Effector memory CD4-positive, alpha-beta T cell (primary cell): ENCODE data around the gene GSTM4.
"Not testable (repeated sequence)": the region's sequence is repeated elsewhere in the genome, so short reads cannot be mapped to it uniquely, and the experiment has no call there.

Experiments
- DNase-seq, 3 donors: peaks; one replicate each; pipeline ENCODE4 v3.0.0-alpha.2; 2020
- H3K27ac ChIP-seq: 2 replicates; pipeline ENCODE4 v1.7.0; 2013; ENCODE audit warnings: mild to moderate bottlenecking, low read length, moderate library complexity; ENCODE audit not compliant: insufficient read depth, poor library complexity, severe bottlenecking
- H3K27me3 ChIP-seq: replicated peaks from 2 replicates; pipeline ENCODE4 v1.7.0; 2013; ENCODE audit warnings: mild to moderate bottlenecking, low read length; ENCODE audit not compliant: insufficient read depth, control insufficient read depth, poor library complexity, severe bottlenecking
- H3K36me3 ChIP-seq: 2 replicates; pipeline ENCODE4 v1.7.0; 2013; ENCODE audit warnings: mild to moderate bottlenecking, low read length, moderate library complexity; ENCODE audit not compliant: control insufficient read depth, insufficient read depth
- H3K4me1 ChIP-seq: 2 replicates; pipeline ENCODE4 v1.7.0; 2013; ENCODE audit warnings: low read length, mild to moderate bottlenecking; ENCODE audit not compliant: control insufficient read depth, insufficient read depth, poor library complexity, severe bottlenecking
- H3K4me3 ChIP-seq: 2 replicates; pipeline ENCODE4 v1.7.0; 2013; ENCODE audit warnings: low read length, low read depth, mild to moderate bottlenecking; ENCODE audit not compliant: insufficient read depth, poor library complexity, severe bottlenecking
- H3K9me3 ChIP-seq: 2 replicates; pipeline ENCODE4 v1.7.0; 2013; ENCODE audit warnings: mild to moderate bottlenecking, low read length, moderate library complexity; ENCODE audit not compliant: control insufficient read depth

The GSTM4 gene

GRCh38 chr1:109677459-109677858, 21.6 kb downstream of the GSTM4 start:
- Histone ChIP-seq H3K4me3 (no peak overlapping the region), H3K36me3 (no peaks in the 10 kb centered on the region), H3K9me3 (no peaks in the 10 kb centered on the region), H3K4me1 (no peaks in the 10 kb centered on the region), H3K27ac (no peak overlapping the region), H3K27me3 (no peaks in the 10 kb centered on the region)
- no peak for DNase-seq

DNA sequence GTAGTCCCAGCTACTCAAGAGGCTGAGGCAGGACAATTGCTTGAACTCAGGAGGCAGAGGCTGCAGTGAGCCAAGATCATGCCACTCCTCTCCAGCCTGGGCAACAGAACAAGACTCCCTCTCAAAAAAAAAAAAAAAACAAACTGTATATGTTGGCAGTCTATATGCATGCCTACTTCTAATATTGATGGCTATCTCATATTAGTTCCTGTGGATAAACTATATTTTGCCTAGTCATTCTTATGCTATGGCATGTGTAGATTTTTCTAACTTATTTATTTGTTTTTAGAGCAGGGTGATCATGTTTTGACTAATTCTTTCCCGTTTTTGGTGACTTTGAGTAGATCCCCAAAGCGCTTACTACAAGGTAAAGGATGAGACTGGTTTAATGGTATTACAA, 22.7 kb downstream of the GSTM4 start:
- not testable (repeated sequence) for H3K27me3 ChIP-seq, H3K4me3 ChIP-seq

DNA sequence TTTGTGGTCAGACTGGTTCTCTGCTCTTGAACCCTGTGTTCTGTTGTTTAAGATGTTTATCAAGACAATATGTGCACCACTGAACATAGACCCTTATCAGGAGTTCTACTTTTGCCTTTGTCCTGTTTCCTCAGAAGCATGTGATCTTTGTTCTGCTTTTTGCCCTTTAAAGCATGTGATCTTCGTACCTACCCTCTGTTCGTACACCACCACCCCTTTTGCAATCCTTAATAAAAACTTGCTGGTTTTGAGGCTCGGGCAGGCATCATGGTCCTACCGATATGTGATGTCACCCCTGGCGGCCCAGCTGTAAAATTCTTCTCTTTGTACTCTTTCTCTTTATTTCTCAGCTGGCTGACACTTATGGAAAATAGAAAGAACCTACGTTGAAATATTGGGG, 28.9 kb downstream of the GSTM4 start:
- H3K9me3 ChIP-seq, H3K4me1 ChIP-seq, H3K27me3 ChIP-seq, H3K4me3 ChIP-seq, H3K36me3 ChIP-seq, H3K27ac ChIP-seq, DNase-seq: not testable (repeated sequence)

More for the DNA sequence above, 22.7 kb downstream of the GSTM4 start:
- H3K27ac ChIP-seq, H3K9me3 ChIP-seq, H3K4me1 ChIP-seq, H3K36me3 ChIP-seq, DNase-seq: not testable (repeated sequence)

DNA sequence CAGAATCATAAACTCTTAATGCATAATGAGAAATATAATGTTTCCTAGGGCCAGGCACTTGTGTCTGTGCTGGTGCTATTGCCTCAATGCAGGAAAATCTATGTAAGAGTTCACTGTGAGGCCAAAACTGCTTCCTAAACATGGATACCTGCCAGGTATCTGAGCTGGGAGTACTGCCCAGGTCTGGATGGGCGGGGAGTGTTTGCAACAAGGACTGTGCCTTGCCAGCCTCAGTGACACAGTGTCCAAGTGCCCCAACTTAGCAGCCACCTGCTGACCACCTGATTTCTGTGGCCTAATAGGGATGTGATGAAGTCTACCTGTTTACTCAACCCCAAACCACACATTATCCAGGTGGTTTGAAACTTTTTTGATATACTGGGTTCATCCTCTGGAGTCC, 29.5 kb downstream of the GSTM4 start:
- not testable (repeated sequence) for H3K27ac ChIP-seq, H3K4me1 ChIP-seq, DNase-seq, H3K27me3 ChIP-seq, H3K9me3 ChIP-seq, H3K4me3 ChIP-seq, H3K36me3 ChIP-seq

GRCh38 chr1:109685890-109686289, 30.0 kb downstream of the GSTM4 start:
- not testable (repeated sequence) for H3K4me3 ChIP-seq

GRCh38 chr1:109687109-109687508, 31.2 kb downstream of the GSTM4 start:
- not testable (repeated sequence) for H3K27ac ChIP-seq, H3K4me1 ChIP-seq, H3K9me3 ChIP-seq, DNase-seq, H3K36me3 ChIP-seq, H3K27me3 ChIP-seq, H3K4me3 ChIP-seq

More at GRCh38 chr1:109685890-109686289, 30.0 kb downstream of the GSTM4 start:
- DNase-seq, H3K9me3 ChIP-seq, H3K27me3 ChIP-seq, H3K36me3 ChIP-seq, H3K27ac ChIP-seq, H3K4me1 ChIP-seq: not testable (repeated sequence)

- H3K4me1 ChIP-seq: no peaks in the 10 kb centered on the region
- no peak within 1 kb of the TSS for H3K27ac ChIP-seq
- peak in 1 of 3 donors; percentile 58 for DNase-seq
- no peaks in the 10 kb centered on the region for H3K9me3 ChIP-seq
- peak within 1 kb of the TSS; percentile 35 for H3K4me3 ChIP-seq
- no peaks in the 10 kb centered on the region for H3K36me3 ChIP-seq
- no peaks in the 10 kb centered on the region for H3K27me3 ChIP-seq
These were observed 32.0 kb downstream of the GSTM4 start, which contains the start of gene GSTM1 for GRCh38 chr1:109687641-109688499. TSS of gene GSTM1 (plus strand) at chr1:109687817. CDS start at chr1:109687874, 57 bp downstream.

DNA sequence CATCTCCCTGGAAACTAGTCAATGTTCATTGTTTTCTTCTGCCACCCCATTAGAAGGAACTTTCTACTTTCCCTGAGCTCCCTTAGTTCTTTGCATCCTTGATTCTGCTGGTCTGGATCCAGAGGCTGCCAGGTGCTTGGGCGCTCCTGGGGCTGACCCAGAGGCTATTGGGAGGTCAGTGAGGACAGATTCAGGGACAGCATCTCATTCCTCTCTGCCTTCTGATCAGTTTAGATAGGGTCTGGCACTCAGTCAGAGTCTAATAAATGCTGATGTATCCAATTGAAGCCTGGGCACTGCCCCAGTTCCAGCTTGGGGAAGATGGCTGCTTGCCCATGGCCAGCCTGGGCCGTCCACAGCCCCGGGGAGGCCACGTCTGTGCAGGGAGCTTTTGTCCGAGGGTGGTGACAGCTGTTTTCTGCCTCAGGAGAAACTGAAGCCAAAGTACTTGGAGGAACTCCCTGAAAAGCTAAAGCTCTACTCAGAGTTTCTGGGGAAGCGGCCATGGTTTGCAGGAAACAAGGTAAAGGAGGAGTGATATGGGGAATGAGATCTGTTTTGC, 34.0 kb downstream of the GSTM4 start:
- H3K9me3 ChIP-seq: no peaks in the 10 kb centered on the region
- no peak for DNase-seq
- H3K36me3 ChIP-seq: no peaks in the 10 kb centered on the region
- no peak overlapping the region for H3K4me3 ChIP-seq
- no peaks in the 10 kb centered on the region for H3K4me1 ChIP-seq
- no peaks in the 10 kb centered on the region for H3K27me3 ChIP-seq
- no peak overlapping the region for H3K27ac ChIP-seq

GRCh38 chr1:109691759-109692158, 35.9 kb downstream of the GSTM4 start:
- H3K36me3 ChIP-seq: no peaks in the 10 kb centered on the region
- no peaks in the 10 kb centered on the region for H3K9me3 ChIP-seq
- no peaks in the 10 kb centered on the region for H3K27me3 ChIP-seq
- H3K4me3 ChIP-seq: no peak overlapping the region
- DNase-seq: no peak
- H3K4me1 ChIP-seq: no peaks in the 10 kb centered on the region
- no peak overlapping the region for H3K27ac ChIP-seq

- not testable (repeated sequence) for DNase-seq, H3K4me3 ChIP-seq, H3K36me3 ChIP-seq, H3K4me1 ChIP-seq, H3K9me3 ChIP-seq, H3K27me3 ChIP-seq, H3K27ac ChIP-seq
These were observed 38.5 kb downstream of the GSTM4 start for GRCh38 chr1:109694400-109694799.
